22Rv1 (cell line): ENCODE data around the gene SLC7A11.

Experiments used
- ZFX ChIP-seq: fragments of 450-650 bp; IDR thresholded peaks from 2 replicates; pipeline ENCODE4 v1.6.1; 2017; ENCODE audit warnings: antibody characterized with exemption, borderline replicate concordance
- TF ChIP-seq, protein P1 (sequence below): fragments of 450-650 bp; IDR thresholded peaks from 2 replicates; pipeline ENCODE4 v1.5.1; 2017; ENCODE audit warnings: mild to moderate bottlenecking

DNA sequence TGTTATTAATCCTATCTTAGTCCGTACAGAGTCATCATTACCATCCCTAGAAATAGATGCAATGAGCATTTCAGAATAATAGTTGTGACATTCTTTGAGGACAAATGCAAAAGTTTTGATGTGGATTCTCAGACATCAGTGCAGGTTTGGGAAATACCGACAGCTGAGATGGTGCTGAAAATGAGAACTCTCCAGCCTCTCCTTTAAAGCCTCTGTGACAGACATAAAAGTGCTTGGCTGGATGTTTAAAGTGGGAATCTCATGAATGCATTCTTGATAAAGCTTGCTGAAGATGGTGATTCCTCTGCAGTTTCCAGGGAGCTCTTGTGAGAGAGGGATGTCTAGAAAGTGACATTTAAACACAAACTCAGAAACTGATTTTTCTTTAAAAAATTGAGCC, 35.0 kb upstream of the SLC7A11 start:
- TF ChIP-seq, protein P1, sequence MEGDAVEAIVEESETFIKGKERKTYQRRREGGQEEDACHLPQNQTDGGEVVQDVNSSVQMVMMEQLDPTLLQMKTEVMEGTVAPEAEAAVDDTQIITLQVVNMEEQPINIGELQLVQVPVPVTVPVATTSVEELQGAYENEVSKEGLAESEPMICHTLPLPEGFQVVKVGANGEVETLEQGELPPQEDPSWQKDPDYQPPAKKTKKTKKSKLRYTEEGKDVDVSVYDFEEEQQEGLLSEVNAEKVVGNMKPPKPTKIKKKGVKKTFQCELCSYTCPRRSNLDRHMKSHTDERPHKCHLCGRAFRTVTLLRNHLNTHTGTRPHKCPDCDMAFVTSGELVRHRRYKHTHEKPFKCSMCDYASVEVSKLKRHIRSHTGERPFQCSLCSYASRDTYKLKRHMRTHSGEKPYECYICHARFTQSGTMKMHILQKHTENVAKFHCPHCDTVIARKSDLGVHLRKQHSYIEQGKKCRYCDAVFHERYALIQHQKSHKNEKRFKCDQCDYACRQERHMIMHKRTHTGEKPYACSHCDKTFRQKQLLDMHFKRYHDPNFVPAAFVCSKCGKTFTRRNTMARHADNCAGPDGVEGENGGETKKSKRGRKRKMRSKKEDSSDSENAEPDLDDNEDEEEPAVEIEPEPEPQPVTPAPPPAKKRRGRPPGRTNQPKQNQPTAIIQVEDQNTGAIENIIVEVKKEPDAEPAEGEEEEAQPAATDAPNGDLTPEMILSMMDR: no peak
- no peak for TF ChIP-seq ZFX
